ENCODE measurements around the gene MAB21L3. TPM values are rescaled to one million over a fixed set of nuclear protein-coding genes. Genes with fewer than 3 reads are reported as not detected.
"Not testable (repeated sequence)": the region's sequence is repeated elsewhere in the genome, so short reads cannot be mapped to it uniquely, and the experiment has no call there.

Gene MAB21L3
- total RNA-seq, 1 donor from 2014 or later, result 11.1 TPM

DNA sequence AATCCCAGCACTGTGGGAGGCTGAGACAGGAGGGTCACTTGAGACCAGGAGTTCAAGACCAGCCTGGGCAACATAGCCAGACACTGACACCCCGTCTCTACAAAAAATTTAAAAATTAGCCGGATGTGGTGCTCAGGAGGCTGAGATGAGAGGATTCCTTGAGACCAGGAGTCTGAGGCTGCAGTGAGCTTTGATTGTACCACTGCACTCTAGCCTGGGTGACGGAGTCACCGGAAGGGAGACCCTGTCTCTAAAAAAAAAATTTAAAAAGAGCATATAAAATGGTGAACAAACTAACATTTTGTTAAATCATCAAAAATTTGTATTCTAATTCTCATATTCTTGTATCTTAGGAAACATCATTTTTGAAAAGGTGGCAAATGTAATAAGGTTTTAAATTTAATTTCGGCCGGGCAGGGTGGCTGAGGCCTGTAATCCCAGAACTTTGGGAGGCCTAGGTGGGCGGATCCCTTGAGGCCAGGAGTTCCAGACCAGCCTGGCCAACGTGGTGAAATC, 27.1 kb downstream of the MAB21L3 start:
- no peak for DNase-seq (ENCODE audit: low read depth)

DNA sequence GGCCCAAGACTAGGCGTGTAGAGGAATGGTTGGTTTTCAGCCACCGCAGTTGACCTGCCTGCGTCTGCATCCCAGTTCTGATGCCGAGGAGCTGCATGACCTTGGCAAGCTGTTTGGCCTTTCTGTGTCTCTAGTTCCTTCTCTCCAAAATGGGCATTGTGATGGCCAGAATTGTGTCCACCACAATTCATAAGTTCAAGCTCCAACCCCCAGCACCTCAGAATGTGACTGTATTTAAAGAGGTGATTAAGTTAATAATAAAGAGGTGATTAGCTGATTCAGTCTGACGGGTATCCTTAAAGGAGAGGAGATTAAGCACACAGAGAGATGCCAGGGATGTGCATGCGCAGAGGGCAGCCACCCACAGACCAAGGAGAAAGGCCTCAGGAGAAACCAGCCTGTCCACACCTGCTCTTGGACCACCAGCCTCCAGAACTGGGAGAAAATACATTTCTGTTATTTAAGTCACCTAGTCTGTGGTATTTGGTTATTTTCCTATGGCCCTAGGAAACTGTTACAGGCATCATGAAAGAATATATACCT, 28.5 kb downstream of the MAB21L3 start:
- no peak for DNase-seq (ENCODE audit: low read depth)

DNA sequence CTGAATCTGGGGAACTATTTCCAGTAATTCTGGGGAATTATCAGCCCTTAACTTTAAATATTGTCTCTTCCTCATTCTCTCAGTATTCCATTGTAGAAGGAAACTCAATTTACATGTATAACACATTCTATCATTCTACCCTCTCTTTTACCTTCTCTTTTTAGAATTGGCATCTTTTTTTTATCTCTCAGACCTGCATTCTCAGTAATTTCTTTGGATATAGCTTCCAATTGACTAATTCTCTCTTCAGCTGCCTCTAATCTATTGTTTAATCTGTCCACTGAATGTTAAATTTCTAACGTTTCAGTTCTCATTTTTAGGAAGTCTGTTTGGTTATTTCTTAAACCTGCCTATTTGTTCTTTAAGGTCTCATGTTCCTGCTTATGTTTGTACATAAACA, 33.0 kb downstream of the MAB21L3 start:
- no peak for DNase-seq (ENCODE audit: low read depth)

DNA sequence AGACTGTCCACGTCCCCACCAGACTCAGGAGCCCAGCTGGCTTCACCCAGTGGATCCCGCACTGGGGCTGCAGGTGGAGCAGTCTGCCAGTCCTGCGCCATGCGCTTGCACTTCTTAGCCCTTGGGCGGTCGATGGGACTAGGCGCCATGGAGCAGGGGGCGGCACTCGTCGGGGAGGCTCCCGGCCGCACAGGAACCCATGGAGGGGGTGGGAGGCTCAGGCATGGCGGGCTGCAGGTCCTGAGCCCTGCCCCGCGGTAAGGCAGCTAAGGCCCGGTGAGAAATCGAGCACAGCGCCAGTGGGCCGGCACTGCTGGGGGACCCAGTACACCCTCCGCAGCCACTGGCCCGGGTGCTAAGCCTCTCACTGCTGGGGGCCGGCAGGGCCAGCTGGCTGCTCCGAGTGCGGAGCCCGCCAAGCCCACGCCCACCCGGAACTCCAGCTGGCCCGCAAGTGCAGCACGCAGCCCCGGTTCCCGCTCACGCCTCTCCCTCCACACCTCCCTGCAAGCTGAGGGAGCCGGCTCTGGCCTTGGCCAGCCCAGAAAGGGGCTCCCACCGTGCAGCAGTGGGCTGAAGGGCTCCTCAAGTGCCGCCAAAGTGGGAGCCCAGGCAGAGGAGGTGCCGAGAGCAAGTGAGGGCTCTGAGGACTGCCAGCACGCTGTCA, 35.4 kb downstream of the MAB21L3 start:
- not testable (repeated sequence) for DNase-seq (ENCODE audit: low read depth)

DNA sequence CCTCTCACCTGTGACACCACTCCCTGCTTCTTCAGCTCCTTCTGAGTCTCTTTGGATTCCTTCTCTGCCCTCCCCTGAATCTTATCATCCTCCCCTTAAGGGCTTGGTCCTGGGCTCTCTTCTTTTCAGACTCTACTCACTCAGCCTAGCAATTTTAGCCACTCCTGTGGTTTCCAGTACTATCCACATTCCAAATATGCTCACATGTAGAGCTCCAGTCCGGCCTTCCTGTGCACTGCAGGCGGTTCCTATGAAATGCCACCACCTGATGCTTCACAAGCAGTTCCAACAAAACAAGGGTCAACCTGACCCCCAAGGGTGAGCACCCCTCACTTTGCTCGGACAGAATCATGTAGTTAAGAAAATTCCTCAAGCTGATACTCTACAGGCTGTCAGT, 35.9 kb downstream of the MAB21L3 start:
- no peak for DNase-seq (ENCODE audit: low read depth)

DNA sequence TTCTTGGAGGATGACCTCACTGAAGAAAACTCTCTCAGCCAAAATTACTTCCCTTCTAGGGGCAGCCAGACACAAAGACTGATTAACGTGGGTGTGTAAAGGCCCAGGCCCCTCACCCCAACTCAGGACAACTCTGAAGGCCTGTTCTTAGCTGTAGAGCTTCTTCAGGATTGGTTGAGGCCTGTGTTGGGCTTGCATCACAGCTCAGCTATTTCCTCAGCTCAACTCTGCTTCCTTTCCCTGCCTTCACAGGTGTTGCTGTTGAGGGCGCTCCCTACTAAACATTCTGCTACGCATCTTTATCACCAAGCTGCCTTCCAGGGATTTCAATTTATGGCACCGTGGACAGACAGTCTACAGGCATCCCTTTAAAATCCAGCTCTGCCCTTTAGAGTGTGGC, 36.8 kb downstream of the MAB21L3 start:
- no peak for DNase-seq (ENCODE audit: low read depth)

DNA sequence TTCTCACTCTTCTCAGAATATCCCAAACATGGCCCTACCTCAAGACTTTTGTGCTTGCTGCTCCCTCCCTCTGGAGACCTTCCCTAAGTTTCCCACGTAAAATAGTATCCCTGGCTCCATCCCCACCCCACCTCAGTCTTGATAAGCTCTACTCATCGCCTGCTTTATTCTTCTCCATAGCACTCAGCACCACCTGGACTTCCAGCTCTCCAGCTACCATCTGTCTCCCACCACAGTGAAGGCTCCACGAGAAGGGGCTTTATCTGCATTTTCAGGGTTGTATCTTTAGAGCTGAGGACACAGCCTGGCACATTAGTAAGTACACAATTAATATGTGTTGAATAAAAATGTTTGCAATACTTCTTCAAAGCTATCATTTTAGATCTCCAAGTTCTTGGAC, 37.8 kb downstream of the MAB21L3 start:
- no peak for DNase-seq (ENCODE audit: low read depth)

DNA sequence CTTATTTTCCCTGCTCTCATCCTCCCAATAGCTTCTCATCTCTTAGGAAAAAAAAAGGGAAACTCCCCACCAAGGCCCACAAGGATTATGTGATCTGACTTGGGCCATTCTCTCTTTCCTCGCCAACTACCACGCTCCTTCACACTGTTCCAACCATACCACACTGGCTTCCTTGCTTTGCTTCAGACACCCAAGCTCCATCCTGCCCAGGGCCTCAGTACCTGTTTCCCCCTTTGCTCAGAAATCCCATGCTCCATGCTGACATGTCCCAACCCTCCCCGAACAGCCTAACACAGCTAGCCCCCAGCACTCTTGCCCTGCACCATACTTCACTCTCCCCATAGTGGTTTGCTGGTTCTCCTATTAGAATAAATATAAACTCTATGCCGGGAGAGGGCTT, 39.2 kb downstream of the MAB21L3 start:
- no peak for DNase-seq (ENCODE audit: low read depth)

DNA sequence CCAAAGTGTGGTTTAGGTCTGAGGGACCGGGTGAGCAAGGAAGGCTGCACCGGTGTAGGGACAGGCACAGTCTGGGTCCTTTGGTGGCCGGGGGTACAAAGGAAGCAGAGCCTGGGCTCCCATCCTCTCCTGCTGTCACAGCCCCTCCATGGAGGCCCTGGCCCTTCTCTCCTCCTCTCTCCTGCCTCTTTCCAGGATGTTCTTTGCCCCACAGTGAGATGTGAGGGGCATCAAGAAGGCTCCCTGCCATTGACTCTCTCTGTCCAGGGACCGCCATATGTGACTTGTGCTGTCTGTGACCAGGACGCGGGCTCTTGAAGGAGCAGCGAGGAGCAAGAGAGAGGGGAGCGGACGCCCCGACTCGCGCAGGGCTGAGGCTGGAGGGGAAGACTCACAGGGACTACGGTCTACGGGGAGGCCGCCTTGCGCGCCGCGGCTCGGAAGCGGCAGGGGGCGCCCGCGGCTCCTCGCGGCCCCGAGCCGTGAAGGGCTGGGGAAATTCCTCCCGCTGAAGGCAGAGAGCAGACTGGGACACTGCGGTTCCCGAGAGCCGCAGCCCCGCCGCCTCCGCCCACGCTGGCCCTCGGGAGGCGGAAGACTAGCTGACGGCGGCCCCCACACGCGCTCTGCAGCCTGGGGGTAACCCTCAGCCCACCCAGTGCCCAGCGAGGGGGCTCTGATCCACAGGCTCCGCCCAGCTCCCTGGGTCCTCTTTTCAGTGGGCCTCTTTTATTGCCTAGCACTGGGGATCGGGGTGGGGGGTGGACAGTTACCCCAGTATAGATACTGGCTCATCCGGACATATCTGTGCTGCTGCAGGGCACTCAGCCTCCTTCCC, 40.8 kb downstream of the MAB21L3 start:
- DNase-seq (ENCODE audit: low read depth), result peak; percentile 61

DNA sequence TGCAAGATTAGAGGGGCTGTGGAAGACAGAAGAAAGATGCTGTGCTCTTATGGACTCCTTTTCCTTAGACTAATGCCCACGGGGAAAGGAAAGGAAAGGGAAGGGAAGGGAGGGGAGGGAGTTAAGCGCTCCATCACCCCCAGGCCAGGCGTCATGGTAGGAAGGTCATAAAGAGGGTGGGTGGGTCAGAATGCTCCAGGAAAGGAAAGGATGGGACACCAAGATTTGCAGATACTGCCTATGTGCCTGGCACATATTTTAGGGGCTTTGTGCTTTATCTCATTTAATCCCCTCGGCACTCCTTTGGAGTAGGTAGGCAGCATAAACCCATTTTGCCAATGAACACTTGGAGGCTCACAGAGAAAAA, 41.4 kb downstream of the MAB21L3 start:
- DNase-seq (ENCODE audit: low read depth), result no peak

DNA sequence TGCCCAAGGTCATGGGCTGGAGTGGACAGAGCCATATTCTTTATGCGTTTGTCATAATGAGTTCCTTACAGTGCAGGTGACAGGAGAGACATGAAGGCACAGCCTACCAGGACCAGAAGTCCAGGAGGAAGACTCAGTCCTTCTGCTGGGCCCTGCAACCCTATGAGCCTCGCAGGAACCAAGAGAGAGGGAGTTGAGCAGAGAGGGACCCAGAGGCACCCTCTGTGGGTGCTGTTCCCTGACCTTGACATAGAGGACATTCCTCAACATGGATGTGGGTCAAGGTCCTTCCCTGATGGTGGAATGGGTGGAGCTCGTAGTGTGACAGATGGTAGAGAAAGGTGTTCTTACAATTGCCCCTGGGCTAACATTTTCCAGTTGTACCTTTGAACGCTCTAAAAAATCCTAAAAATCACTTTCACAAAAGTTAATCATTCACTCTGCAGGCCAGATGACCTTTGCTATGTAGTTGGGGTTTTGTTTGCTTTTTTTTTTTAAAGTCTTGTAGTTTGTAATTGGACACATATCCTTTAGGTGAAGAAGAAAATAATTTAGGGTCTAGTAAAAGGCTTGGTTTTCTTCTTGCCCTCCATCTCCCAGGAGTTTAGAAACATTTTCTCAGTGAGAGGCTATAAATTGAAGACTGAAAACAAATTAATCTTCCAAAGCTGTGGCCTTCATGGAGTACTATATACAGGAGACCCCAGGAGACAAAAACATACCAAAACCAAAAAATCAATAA, 41.9 kb downstream of the MAB21L3 start:
- peak; percentile 59 for DNase-seq (ENCODE audit: low read depth)

DNA sequence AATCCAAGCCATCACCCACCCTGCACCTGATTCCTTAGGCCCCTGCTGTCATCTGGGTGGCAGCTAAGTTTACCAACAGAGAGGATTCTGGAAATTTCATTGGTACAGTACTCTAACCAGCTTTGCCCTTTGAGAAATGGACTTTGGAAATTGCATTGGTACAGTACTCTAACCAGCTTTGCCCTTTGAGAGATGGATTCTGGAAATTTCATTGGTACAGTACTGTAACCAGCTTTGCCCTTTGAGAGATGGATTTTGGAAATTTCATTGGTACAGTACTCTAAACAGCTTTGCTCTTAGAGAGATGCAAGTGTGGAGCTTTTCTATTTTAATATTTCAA, 42.5 kb downstream of the MAB21L3 start:
- DNase-seq (ENCODE audit: low read depth), result no peak

DNA sequence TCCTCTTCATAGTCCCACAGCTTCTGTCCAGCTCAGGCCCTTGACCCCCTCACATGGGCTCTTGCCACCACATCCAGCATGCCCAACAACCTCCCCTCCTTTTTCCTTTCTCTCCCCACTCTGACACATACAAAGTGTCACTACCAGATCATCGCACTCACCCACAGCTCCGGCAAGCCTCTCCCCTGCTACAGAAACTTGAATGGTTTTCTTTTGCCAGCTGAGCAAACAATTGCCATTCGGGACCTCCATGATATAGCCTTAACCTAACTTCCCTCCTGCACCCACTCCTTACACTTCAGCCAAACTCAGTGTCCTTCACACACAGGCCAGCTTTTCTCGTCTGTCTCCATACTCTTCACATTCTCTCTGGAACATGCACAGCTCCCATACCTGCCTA, 43.3 kb downstream of the MAB21L3 start:
- DNase-seq (ENCODE audit: low read depth), result no peak

DNA sequence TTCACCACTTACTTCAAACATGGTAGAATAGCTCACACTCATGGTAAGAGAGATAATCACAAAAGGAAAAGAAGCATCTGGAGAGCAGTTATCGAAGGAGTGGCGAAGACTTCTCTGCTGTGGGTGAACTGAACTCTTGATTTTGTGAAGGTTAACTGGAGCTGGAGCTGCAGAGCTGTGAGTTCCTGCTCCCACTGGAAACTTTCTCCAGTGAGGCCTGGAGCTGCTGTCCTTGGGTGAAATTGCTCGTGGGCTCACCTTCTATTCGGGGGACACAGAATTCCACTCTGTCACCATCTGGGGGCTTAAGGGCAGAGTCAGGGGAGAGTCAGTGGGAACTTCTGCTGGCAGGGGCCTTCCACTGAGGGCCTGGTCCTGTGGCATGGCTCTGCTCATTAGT, 45.9 kb downstream of the MAB21L3 start:
- no peak for DNase-seq (ENCODE audit: low read depth)

DNA sequence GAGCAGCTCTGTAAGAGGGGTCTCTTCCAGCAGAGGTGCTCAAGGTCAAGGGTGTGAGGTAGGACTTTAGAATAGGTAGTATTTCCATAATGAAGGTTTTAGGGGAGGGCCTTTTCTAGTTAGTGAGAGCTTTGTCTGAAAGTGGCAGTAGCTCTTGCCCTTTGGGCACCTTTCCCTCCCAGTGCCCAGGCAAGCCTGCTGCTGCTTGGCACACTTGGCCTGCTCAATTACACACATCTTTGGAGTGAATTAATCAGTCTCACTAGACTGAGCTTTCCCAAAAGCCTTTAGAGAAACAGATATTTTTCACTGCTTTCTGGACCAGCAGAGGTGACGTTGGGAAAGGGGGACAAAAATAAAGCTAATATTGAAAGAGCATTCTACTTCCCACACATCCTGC, 48.0 kb downstream of the MAB21L3 start:
- DNase-seq (ENCODE audit: low read depth), result no peak

DNA sequence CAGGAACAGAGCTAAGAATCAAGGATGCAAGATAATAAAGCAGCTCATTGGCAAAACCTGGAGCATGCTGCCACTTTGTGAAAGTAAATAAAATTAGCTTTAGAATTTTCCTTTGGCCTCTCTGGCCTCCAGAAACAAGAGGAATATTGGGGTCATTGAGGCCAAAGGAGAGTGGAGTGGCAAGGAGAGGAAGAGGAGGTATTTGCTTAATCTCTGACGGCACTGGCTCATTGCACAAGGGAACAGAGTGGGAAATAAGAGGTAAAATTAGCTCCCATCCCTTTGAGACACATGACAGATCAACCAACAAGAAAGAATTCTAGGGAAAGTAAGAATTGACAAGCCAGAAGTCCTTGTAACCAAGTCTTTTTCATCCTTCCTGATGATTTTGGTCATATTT, 48.4 kb downstream of the MAB21L3 start:
- no peak for DNase-seq (ENCODE audit: low read depth)

DNA sequence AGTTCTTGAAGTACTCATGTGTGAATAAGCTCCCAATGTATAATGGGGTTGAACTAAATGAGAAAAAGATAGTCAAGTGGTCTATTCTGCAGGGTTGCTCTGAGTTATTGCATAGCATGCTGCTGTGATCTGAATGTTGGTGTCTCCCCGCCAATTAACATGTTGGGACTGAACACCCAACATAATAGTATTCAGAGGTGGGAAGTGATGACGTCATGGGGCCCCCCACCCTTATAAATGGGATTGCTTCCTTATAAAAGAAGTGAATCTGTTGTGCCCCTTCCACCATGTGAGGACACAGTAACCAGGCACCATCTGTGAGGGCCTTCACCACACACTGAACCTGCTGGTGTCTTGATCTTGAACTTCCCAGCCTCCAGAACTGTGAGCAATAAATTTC, 50.2 kb downstream of the MAB21L3 start:
- no peak for DNase-seq (ENCODE audit: low read depth)

DNA sequence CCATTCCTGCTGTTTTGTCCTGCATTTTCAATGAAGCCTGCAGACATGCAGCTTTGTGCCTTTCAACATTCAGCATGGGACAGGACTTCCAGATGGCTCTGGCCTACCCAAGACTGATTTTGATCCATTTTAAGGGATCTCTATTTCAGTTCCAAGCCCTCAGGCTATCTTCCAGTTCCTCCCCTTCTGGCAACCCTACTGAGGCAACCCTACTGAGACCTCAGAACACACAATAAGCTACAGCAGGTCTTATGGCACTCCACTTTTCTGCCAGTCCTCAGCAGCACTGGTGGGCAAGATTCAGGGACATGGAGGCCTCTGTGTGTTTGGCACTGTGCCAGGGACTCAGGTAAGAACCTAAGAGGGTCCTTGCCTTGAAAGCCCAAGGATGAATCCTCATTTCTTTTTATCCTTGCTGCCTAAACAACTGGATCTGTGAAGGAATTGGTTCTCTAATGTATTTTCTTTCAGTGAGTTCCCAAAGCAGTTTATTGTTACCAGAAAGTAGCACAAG, 50.7 kb downstream of the MAB21L3 start:
- no peak for DNase-seq (ENCODE audit: low read depth)

DNA sequence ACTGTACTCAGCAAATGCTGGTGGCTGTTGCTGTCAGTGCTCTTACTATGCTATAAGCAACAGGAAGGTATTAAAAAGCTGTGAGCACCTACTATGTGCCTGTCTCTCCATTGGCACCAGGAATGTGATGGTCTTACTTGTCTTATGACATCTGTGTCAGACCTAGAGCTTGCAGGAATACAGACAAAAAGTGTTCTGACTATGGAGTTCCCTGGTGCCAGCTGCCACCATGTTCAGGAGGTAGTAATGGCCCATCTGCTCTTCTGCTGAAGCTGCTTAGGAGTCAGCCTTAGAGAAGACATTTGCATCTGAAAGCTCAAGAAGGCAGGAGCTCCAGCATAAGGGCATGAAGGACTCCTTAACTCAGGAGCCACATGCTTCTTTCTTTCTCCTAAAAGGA, 52.3 kb downstream of the MAB21L3 start:
- DNase-seq (ENCODE audit: low read depth), result no peak

DNA sequence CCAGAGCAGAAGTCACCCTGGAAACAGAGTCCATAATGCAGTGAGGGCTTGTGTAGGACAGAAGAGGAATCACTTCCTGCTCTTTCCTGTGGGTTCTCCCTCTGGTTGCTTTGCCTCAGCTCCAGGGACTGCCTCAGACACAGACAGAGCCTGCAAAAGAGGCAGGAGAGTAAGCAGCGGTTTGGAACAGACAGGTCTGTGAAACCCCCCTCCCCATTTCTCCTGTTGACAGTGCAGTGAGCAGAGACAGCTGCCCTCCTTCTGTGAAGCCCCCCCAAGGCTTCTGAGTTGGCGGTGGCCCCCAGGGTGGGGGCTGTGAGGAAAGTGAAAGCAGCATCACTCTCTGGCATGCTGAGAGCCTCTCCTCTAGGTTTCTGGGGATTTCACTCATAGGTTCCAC, 53.0 kb downstream of the MAB21L3 start:
- no peak for DNase-seq (ENCODE audit: low read depth)

DNA sequence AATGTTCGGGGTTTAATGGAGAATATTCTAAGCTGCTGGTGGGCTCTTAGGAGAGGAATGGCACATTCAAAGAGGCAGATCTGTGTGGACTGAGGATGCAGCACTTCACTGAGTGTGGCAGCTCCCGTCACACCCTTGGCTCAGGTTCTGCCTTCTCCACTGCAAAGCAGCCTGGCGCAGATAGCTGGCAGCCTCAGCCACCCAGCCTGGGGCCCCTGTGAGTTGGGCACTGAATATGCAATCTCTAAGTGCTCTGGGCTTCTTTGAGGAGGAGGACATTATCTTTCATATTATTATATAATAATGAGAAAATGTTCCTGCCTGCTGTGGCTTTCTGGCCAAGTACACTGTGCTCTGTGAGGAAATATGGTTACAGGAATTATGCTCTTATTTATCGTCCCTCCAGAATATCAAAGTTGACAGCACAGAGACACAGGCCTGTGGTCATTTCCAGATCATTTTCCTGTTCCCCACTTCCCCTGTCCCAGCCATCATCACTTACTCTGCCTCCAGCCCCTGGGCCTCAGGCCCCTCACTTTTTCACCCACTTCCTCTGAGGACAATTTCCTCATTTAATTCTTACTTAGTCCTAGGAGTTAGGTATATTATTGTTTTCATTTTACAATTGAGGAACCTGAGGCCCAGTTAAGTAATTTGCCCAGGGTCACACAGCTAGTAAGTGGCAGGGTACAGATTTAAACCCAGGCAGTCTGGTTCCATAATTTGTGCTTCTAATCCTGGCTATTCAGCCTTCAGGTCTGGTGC, 53.6 kb downstream of the MAB21L3 start:
- no peak for DNase-seq (ENCODE audit: low read depth)

DNA sequence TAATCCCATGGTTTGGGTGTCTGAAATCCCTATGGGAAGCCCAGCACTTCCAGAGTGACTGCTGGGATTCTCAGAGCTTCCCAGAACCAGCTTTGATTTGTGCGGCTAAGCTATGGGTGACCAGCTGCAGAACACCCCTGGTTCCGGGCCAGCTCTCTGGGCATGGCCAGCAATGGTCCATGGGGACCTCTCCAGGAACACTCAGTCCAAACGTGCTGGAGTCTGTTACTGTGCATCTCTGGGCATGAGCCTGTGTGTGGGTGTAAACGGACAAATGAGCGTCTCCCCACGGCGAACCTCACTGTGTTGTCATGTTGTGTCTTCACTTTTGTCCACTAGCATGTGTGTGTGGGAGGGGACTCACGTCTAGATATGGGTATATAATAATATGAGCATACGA, 54.4 kb downstream of the MAB21L3 start:
- no peak for DNase-seq (ENCODE audit: low read depth)
